GM19372 (cell line): ENCODE data around the gene RUNX1.

Experiments used
- ATAC-seq: cut with Tn5 transposase; IDR thresholded peaks from one replicate; pipeline ENCODE4 v1.9.1; 2021; ENCODE audit warnings: mild to moderate bottlenecking, low read depth, moderate library complexity; ENCODE audit not compliant: unreplicated experiment

Gene RUNX1

GRCh38 chr21:34865400-34866241 is 183.5 kb downstream of the RUNX1 start:
- ATAC-seq: peak; percentile 89

GRCh38 chr21:34864370-34865149 is 184.5 kb downstream of the RUNX1 start:
- ATAC-seq: no peak

- no peak for ATAC-seq
Measured at GRCh38 chr21:34862951-34863350, 186.2 kb downstream of the RUNX1 start.

GRCh38 chr21:34861258-34861657 is 187.8 kb downstream of the RUNX1 start:
- ATAC-seq: no peak

- ATAC-seq: no peak
Measured at GRCh38 chr21:34859976-34860653, 189.0 kb downstream of the RUNX1 start.

- ATAC-seq: no peak
Measured at GRCh38 chr21:34858559-34858958, 190.5 kb downstream of the RUNX1 start.

- ATAC-seq: no peak
Measured at GRCh38 chr21:34857874-34858273, 191.2 kb downstream of the RUNX1 start.

- ATAC-seq: no peak
Measured at GRCh38 chr21:34857122-34857713, 191.9 kb downstream of the RUNX1 start.

GRCh38 chr21:34852448-34852847 is 196.7 kb downstream of the RUNX1 start:
- no peak for ATAC-seq

- ATAC-seq: no peak
Measured at GRCh38 chr21:34850166-34850690, 198.9 kb downstream of the RUNX1 start.

GRCh38 chr21:34846601-34847112 is 202.4 kb downstream of the RUNX1 start:
- ATAC-seq: no peak

GRCh38 chr21:34845521-34846451 is 203.3 kb downstream of the RUNX1 start:
- ATAC-seq: peak; percentile 98

- no peak for ATAC-seq
Measured at GRCh38 chr21:34844924-34845238, 204.2 kb downstream of the RUNX1 start.

- no peak for ATAC-seq
Measured at GRCh38 chr21:34844013-34844923, 204.8 kb downstream of the RUNX1 start.

- ATAC-seq: no peak
Measured at GRCh38 chr21:34843562-34843961, 205.5 kb downstream of the RUNX1 start.

- ATAC-seq: no peak
Measured at GRCh38 chr21:34841154-34841553, 207.9 kb downstream of the RUNX1 start.

- ATAC-seq: no peak
Measured at GRCh38 chr21:34840693-34841092, 208.4 kb downstream of the RUNX1 start.
